Hepatocyte (in vitro differentiated cells): Measurements from ENCODE around the gene ACKR1. TPM values are rescaled to one million over a fixed set of nuclear protein-coding genes. Genes with fewer than 3 reads are reported as not detected.

Experiments used
- DNase-seq: peaks from one replicate; pipeline ENCODE4 v3.0.0-alpha.2; 2016; ENCODE audit warnings: low spot score
- H2AFZ ChIP-seq: fragments of 200-600 bp; sonication (generic); 2 replicates; pipeline ENCODE4 v1.6.0; 2016; ENCODE audit warnings: antibody characterized with exemption, mild to moderate bottlenecking
- H3K27ac ChIP-seq: fragments of 200-600 bp; sonication (generic); 2 replicates; pipeline ENCODE4 v1.5.1; 2016; ENCODE audit warnings: mild to moderate bottlenecking
- H3K27me3 ChIP-seq: fragments of 200-600 bp; sonication (generic); 2 replicates; pipeline ENCODE4 v1.6.1; 2016
- H3K36me3 ChIP-seq: fragments of 200-600 bp; sonication (generic); replicated peaks from 2 replicates; pipeline ENCODE4 v1.5.1; 2016; ENCODE audit warnings: low read depth; ENCODE audit not compliant: insufficient read depth
- H3K4me1 ChIP-seq: fragments of 200-600 bp; sonication (generic); 2 replicates; pipeline ENCODE4 v1.5.1; 2016; ENCODE audit warnings: mild to moderate bottlenecking, moderate library complexity; ENCODE audit not compliant: insufficient read depth
- H3K4me2 ChIP-seq: fragments of 200-600 bp; sonication (generic); 2 replicates; pipeline ENCODE4 v1.6.0; 2016
- H3K4me3 ChIP-seq: fragments of 200-600 bp; sonication (generic); 2 replicates; pipeline ENCODE4 v1.5.1; 2016; ENCODE audit warnings: mild to moderate bottlenecking
- H3K79me2 ChIP-seq: fragments of 200-600 bp; sonication (generic); 2 replicates; pipeline ENCODE4 v1.6.0; 2017; ENCODE audit warnings: mild to moderate bottlenecking
- H3K9me2 ChIP-seq: fragments of 200-600 bp; sonication (generic); replicated peaks from 2 replicates; pipeline ENCODE4 v1.6.0; 2017; ENCODE audit warnings: mild to moderate bottlenecking; ENCODE audit not compliant: insufficient read depth
- H3K9me3 ChIP-seq: fragments of 200-600 bp; sonication (generic); 2 replicates; pipeline ENCODE4 v1.5.1; 2016; ENCODE audit warnings: low read depth, mild to moderate bottlenecking
- H4K20me1 ChIP-seq: fragments of 200-600 bp; sonication (generic); 2 replicates; pipeline ENCODE4 v1.6.0; 2016; ENCODE audit warnings: mild to moderate bottlenecking; ENCODE audit not compliant: insufficient read depth, poor library complexity, severe bottlenecking
- EZH2 ChIP-seq: fragments of 200-600 bp; sonication (generic); IDR thresholded peaks from 2 replicates; pipeline ENCODE4 v1.6.1; 2016; ENCODE audit warnings: antibody characterized with exemption, mild to moderate bottlenecking, borderline replicate concordance
- EZH2phosphoT487 ChIP-seq: fragments of 200-600 bp; sonication (generic); IDR thresholded peaks from one replicate; pipeline ENCODE4 v1.6.1; 2018; ENCODE audit warnings: antibody characterized with exemption, mild to moderate bottlenecking, low read depth, moderate library complexity; ENCODE audit not compliant: unreplicated experiment, severe bottlenecking
- WGBS: methylation state at CpG from one replicate; pipeline ENCODE4 v1.1.6; 2016; ENCODE audit warnings: low lambda C conversion rate; ENCODE audit errors: missing lambda C conversion rate; 5-methylcytosine and 5-hydroxymethylcytosine counted together
- polyA plus RNA-seq: library from polyadenylated mRNA; unstranded; fragments of >200 nt; fragmentation: Nextera tagmentation; extraction: Ambion mirVana; gene quantifications from 2 replicates; pipeline ENCODE4 v1.2.1, GENCODE V29; 2016
- total RNA-seq: library from RNA; depleted of rRNA; stranded (reverse); fragments of >200 nt; gene quantifications from 2 replicates; pipeline ENCODE4 v1.2.3, GENCODE V29; 2014
- TF ChIP-seq, protein P1 (sequence below): fragments of 200-600 bp; sonication (generic); IDR thresholded peaks from 2 replicates; pipeline ENCODE4 v1.5.1; 2016; ENCODE audit warnings: antibody characterized with exemption, mild to moderate bottlenecking; ENCODE audit not compliant: poor library complexity

ACKR1 gene
- total and polyA plus RNA-seq, 2 experiments from 2014 or later = not detected

DNA sequence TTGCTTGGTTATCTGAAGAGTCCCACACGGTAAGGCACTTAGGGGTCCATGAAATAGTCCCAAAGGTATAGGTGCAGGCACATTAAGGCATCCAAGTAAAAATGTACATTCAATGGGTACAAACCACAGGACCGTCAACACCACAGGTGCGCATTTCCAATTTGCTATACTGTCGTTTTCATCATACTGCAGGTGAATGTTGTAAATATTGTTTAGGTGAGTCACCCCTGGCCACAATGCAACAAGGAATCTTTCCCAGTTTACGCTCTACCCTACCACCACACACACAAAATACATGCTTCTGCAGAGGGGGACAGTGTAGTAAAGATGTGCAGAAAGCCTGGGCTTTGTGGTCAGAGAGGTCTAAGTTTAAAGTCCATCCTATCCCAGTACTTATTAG lies 19.6 kb upstream of the ACKR1 start:
- H4K20me1 ChIP-seq = no peaks in the 10 kb centered on the region
- H3K9me2 ChIP-seq = no peaks in the 10 kb centered on the region
- H3K36me3 ChIP-seq = no peaks in the 10 kb centered on the region
- H3K4me1 ChIP-seq = no peaks in the 10 kb centered on the region
- 72% methylated on average over 5 of the region's 5 CpGs for WGBS
- H2AFZ ChIP-seq = no peak overlapping the region
- TF ChIP-seq, protein P1, sequence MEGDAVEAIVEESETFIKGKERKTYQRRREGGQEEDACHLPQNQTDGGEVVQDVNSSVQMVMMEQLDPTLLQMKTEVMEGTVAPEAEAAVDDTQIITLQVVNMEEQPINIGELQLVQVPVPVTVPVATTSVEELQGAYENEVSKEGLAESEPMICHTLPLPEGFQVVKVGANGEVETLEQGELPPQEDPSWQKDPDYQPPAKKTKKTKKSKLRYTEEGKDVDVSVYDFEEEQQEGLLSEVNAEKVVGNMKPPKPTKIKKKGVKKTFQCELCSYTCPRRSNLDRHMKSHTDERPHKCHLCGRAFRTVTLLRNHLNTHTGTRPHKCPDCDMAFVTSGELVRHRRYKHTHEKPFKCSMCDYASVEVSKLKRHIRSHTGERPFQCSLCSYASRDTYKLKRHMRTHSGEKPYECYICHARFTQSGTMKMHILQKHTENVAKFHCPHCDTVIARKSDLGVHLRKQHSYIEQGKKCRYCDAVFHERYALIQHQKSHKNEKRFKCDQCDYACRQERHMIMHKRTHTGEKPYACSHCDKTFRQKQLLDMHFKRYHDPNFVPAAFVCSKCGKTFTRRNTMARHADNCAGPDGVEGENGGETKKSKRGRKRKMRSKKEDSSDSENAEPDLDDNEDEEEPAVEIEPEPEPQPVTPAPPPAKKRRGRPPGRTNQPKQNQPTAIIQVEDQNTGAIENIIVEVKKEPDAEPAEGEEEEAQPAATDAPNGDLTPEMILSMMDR = no peak
- no peak for TF ChIP-seq EZH2phosphoT487
- no peak for TF ChIP-seq EZH2
- H3K4me3 ChIP-seq = no peak overlapping the region
- DNase-seq = no peak
- H3K4me2 ChIP-seq = no peak overlapping the region
- peaks cover 38% of the 10 kb centered on the region for H3K27me3 ChIP-seq
- H3K9me3 ChIP-seq = no peaks in the 10 kb centered on the region
- H3K79me2 ChIP-seq = no peaks in the 10 kb centered on the region
- no peak overlapping the region for H3K27ac ChIP-seq

DNA sequence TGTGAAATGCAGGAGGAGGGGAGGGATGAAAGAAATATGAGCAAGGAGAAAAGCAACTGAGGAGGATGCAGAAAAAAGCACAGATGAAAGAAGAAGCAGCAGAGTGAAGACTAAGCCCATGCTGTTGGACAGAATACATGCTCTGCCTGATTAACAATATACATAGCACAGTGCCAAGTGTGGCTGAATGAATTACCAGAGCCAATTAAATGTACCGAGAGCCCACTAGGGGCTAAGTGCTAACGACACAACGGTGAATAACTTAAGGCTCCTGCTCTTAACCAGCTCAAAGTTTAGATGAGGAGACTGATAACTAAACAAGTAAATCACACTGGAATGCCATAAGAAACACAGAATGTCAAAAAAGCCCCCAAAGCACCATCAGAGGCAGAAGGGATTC lies 17.6 kb upstream of the ACKR1 start:
- Histone ChIP-seq H3K4me3 (no peak overlapping the region), H3K79me2 (no peaks in the 10 kb centered on the region), H3K4me2 (peak overlapping the region; percentile 76), H4K20me1 (no peaks in the 10 kb centered on the region), H3K27ac (no peak overlapping the region), H3K9me3 (no peaks in the 10 kb centered on the region), H3K27me3 (peaks cover 48% of the 10 kb centered on the region), H3K36me3 (no peaks in the 10 kb centered on the region), H2AFZ (no peak overlapping the region), H3K9me2 (no peaks in the 10 kb centered on the region), H3K4me1 (no peaks in the 10 kb centered on the region)
- WGBS = 3% methylated on average over 3 of the region's 3 CpGs
- TF ChIP-seq EZH2 (no peak), EZH2phosphoT487 (no peak)
- TF ChIP-seq, protein P1 = no peak
- no peak for DNase-seq

DNA sequence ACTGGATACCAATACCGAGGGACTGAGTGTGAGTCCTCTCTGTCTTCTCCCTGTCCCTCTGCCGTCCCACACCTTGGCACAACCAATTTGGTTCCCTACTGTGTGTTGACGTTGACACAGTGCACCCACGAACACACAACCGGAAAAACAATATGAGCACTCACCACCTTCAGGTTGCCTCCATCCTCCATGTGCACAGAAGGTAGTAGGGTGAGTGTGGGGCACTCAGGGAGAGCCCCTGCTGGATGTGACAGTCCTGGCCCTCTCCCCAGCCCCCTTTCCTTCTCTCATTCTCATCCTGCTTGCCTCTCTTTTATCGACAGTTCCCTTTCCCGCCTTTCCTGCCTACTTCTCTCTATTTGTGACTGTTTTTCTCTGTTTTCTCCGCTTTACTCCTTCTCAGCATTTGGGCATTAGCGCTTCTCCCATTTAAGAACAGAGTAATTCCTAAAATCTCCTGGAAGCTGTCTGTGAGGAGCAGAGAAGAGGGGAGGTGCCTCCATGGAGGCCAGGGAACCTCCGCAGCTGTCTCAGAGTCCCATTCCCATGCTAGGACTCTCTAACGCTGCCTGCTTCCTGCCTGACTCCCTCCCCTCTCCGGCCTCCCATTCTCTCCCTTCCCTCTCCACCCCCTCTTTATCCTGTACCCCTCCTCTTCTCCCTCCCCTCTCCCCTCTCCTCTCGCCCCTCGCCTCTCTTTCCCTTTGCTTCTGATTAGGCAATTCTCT lies 16.9 kb upstream of the ACKR1 start:
- H3K9me2 ChIP-seq = no peaks in the 10 kb centered on the region
- no peaks in the 10 kb centered on the region for H3K4me1 ChIP-seq
- H3K9me3 ChIP-seq = no peaks in the 10 kb centered on the region
- H3K79me2 ChIP-seq = no peaks in the 10 kb centered on the region
- no peaks in the 10 kb centered on the region for H4K20me1 ChIP-seq
- peak overlapping the region; percentile 49 for H2AFZ ChIP-seq
- peak overlapping the region; percentile 76 for H3K4me2 ChIP-seq
- TF ChIP-seq EZH2phosphoT487 = no peak
- TF ChIP-seq EZH2 = no peak
- TF ChIP-seq, protein P1 = no peak
- no peak overlapping the region for H3K27ac ChIP-seq
- H3K4me3 ChIP-seq = no peak overlapping the region
- H3K27me3 ChIP-seq = peaks cover 48% of the 10 kb centered on the region
- WGBS = 8% methylated on average over 11 of the region's 14 CpGs
- no peaks in the 10 kb centered on the region for H3K36me3 ChIP-seq
- no peak for DNase-seq
